Activated CD4-positive, alpha-beta T cell treated with anti-CD3 and anti-CD28 coated beads for 36 hours (primary cell): ENCODE data around the gene RPP25L. TPM values are rescaled to one million over a fixed set of nuclear protein-coding genes. Genes with fewer than 3 reads are reported as not detected.

ENCODE experiments used
- ATAC-seq: fragments of 200-7000 bp; cut with Tn5 transposase; one replicate; pipeline ENCODE4 v1.10.0; 2021; ENCODE audit warnings: mild to moderate bottlenecking, moderate library complexity
- CTCF ChIA-PET: fragments of 350-600 bp; sonication (Branson Sonifier 250); formaldehyde crosslinking; loops from one replicate; lab custom pipeline; 2021; ENCODE audit warnings: antibody characterized with exemption; lab: Charles Lee
- POLR2A ChIA-PET: fragments of 350-600 bp; sonication (Branson Sonifier 250); formaldehyde crosslinking; loops from one replicate; lab custom pipeline; 2021; ENCODE audit warnings: antibody characterized with exemption, inconsistent platforms; lab: Charles Lee
- DNase-seq: peaks from one replicate; pipeline ENCODE4 v3.0.0-alpha.2; 2020
- H3K27ac Mint-ChIP-seq: one replicate; pipeline ENCODE4 v1.8.0; 2021; ENCODE audit warnings: mixed read lengths
- H3K27me3 Mint-ChIP-seq: one replicate; pipeline ENCODE4 v1.8.0; 2021; ENCODE audit warnings: mixed read lengths
- H3K36me3 Mint-ChIP-seq: one replicate; pipeline ENCODE4 v1.8.0; 2021; ENCODE audit warnings: low read depth, mixed read lengths
- H3K4me1 Mint-ChIP-seq: one replicate; pipeline ENCODE4 v1.8.0; 2021; ENCODE audit warnings: mixed read lengths
- H3K4me3 Mint-ChIP-seq: one replicate; pipeline ENCODE4 v1.8.0; 2021; ENCODE audit warnings: mild to moderate bottlenecking, moderate library complexity, mixed read lengths
- H3K9me3 Mint-ChIP-seq: one replicate; pipeline ENCODE4 v1.8.0; 2021; ENCODE audit warnings: low read depth, mixed read lengths
- intact Hi-C, 2 experiments: fragments of 100-400 bp; cut with DNase I in 1 of 2; cut with micrococcal nuclease in 1 of 2; formaldehyde crosslinking; loops; one replicate each; pipeline versions ENCODE4 v1.14.2 to v1.15.1; 2022 to 2024; cut with DNase I, micrococcal nuclease
- total RNA-seq, 2 experiments: library from RNA; stranded (reverse); gene quantifications; one replicate each; pipeline ENCODE4 v1.2.3, GENCODE V29; 2021

RPP25L gene
- total RNA-seq, 2 experiments from 2014 or later: 29.3 to 35.2 TPM

DNA sequence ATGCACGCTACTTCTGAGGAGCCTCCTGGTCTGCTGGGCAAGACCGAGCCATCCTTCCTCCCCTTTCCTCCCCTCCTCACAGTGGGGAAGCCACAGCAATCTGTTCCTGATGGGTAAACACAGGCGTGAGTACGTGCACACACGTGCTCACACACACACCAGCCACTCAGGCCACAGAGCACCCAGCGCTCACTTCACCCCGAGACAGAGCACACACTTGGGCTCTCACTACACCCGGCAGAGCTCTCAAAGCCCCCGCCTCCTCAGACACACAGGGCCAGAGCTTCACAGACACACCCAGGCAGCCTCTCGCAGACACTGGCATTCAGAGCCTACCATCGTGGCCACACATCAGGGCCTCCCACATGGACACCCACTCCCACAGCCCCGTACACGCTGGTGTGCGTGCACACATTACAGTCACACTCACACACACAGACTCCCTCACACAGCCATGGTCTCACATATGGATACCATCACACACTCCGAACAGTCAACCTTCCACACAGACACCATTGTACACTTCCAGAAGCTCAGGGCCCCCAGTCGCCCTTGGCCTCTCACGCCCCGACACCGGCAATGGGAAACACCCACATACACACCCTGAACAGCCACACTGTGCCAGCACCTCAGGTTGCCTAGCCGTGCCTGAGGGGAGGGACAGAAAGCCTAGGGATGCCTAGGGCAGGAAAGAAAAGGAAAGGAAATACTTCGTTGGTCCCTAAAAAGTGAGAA is 35.9 kb downstream of the RPP25L start:
- no peak for DNase-seq
- Mint-ChIP-seq H3K36me3 (no peaks in the 10 kb centered on the region), H3K9me3 (no peaks in the 10 kb centered on the region), H3K4me3 (no peak overlapping the region), H3K27me3 (peaks cover 39% of the 10 kb centered on the region), H3K4me1 (peaks cover 9% of the 10 kb centered on the region), H3K27ac (no peak overlapping the region)
- intact Hi-C loops: no loop called here
- CTCF ChIA-PET: interaction anchor here (0.7 to 1.9 kb wide), 5 partner anchors 23 to 724 kb away, joined by 3 to 4 read pairs (median 4); no protein-coding TSS in a partner anchor
- POLR2A ChIA-PET: interaction anchor here (0.5 kb wide), 1 partner anchor 9 kb away, joined by 3 read pairs; no protein-coding TSS in a partner anchor
- ATAC-seq: no peak

DNA sequence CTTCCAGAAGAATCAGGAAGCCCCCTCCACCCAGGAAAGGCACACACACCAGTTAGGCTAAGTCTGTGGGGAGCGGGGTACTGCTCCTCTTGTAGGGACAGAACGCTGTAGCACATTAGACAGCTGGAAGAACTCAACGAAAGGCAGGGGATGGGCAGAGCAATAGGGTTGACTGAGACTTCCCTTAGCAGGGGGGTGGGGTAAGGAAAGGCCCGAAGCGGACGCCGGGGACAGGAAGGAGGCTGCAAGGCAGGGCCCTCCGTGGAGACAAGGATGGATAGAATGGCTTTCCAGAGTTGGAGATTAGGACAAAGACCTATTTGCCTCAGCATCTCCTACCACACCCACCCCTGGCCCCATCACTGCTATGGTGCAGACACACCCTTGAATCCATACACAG is 36.7 kb downstream of the RPP25L start:
- H3K4me1 Mint-ChIP-seq: peaks cover 9% of the 10 kb centered on the region
- peaks cover 32% of the 10 kb centered on the region for H3K27me3 Mint-ChIP-seq
- DNase-seq (no peak), ATAC-seq (no peak)
- no peaks in the 10 kb centered on the region for H3K9me3 Mint-ChIP-seq
- no peak overlapping the region for H3K4me3 Mint-ChIP-seq
- CTCF ChIA-PET: interaction anchor here (1.1 kb wide), 1 partner anchor 48 kb away, joined by 4 read pairs; no protein-coding TSS in a partner anchor
- POLR2A ChIA-PET: no interaction called here
- H3K27ac Mint-ChIP-seq: no peak overlapping the region
- H3K36me3 Mint-ChIP-seq: no peaks in the 10 kb centered on the region
- intact Hi-C loops: no loop called here

DNA sequence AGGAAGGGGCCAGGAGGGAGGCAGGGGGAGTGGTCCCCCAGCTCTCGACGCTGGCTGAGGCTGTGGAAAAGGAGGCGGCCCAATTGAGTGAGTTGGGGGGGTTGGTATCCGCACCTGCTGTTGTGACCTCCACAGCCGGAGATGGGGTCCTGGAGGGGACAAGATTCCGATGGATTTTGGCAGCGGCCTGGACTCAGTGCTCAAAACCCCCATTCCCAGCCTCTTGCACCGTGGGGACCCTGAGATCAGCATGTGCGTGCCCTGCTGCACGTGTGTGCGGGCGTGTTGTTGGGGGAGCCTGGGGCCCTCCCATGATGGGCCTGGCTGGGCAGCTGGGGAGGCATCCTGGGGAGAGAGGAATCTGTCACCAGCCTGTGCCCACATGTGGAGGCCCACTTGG is 37.3 kb downstream of the RPP25L start:
- ChIA-PET POLR2A (no interaction called here), CTCF (no interaction called here)
- H3K4me3 Mint-ChIP-seq: no peak overlapping the region
- DNase-seq: no peak
- H3K27ac Mint-ChIP-seq: no peak overlapping the region
- peaks cover 30% of the 10 kb centered on the region for H3K27me3 Mint-ChIP-seq
- H3K4me1 Mint-ChIP-seq: peaks cover 9% of the 10 kb centered on the region
- H3K36me3 Mint-ChIP-seq: no peaks in the 10 kb centered on the region
- ATAC-seq: no peak
- H3K9me3 Mint-ChIP-seq: no peaks in the 10 kb centered on the region
- intact Hi-C loops: no loop called here

DNA sequence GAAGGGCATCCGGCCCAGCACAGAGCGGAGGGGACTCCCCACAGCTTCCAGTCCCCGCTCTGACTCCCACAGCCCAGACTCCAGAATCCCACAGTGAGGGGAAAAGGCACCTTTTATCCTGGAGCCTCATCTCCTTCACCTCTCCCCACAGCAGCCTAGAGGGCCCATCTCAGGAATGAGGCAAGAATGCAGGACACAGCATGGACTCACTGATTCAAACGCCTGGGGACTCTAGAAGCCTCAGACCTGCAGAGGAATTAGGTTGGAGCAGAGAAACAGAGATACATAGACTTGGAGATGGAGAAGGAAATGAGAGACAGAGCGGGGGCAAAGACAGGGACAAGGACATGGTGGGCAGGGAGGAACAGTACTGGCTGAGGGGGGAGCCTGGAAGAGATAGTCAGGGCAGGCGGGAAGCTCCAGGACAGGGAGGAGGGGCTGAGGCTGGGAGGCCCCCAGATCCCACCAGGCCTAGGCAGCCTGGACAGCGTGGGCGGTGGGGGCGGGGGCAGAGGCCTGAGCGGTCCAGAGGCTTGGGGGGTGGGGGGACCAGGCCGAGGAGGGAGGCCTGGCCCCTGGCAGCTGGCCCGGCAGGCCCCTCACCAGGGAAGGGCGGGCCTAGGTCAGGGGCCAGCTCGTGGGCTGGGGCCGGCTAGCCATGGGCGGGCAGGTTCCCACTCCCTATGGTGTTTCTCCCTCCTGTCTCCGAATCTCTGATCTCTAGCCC is 38.1 kb downstream of the RPP25L start:
- DNase-seq (no peak), ATAC-seq (no peak)
- no peaks in the 10 kb centered on the region for H3K9me3 Mint-ChIP-seq
- no peak overlapping the region for H3K4me3 Mint-ChIP-seq
- no peak overlapping the region for H3K27ac Mint-ChIP-seq
- POLR2A ChIA-PET: no interaction called here
- CTCF ChIA-PET: no interaction called here
- intact Hi-C loops: no loop called here
- peaks cover 6% of the 10 kb centered on the region for H3K4me1 Mint-ChIP-seq
- peaks cover 23% of the 10 kb centered on the region for H3K27me3 Mint-ChIP-seq
- H3K36me3 Mint-ChIP-seq: no peaks in the 10 kb centered on the region

DNA sequence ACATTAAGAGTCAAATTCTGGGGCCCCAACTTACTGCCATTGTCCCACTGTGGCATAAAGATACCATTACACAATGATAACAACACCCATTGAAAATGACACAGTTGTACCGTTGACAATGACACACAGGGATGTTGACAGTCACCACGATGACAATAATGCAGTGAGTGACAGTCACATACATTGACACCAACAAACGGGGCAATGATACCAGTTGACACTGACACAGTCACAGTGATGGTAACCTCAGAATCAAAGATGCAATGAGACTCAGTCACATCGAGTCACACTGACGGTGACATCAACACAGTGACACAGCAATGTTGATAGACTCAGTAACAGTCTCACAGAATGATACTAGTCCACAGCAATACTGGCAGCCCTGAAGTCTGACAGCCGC is 39.3 kb downstream of the RPP25L start:
- H3K36me3 Mint-ChIP-seq: no peaks in the 10 kb centered on the region
- no peak for DNase-seq
- H3K4me3 Mint-ChIP-seq: no peak overlapping the region
- peaks cover 20% of the 10 kb centered on the region for H3K27me3 Mint-ChIP-seq
- no peak overlapping the region for H3K27ac Mint-ChIP-seq
- CTCF ChIA-PET: no interaction called here
- intact Hi-C loops: no loop called here
- POLR2A ChIA-PET: no interaction called here
- H3K4me1 Mint-ChIP-seq: peaks cover 5% of the 10 kb centered on the region
- H3K9me3 Mint-ChIP-seq: no peaks in the 10 kb centered on the region
- peak; percentile 82 for ATAC-seq

DNA sequence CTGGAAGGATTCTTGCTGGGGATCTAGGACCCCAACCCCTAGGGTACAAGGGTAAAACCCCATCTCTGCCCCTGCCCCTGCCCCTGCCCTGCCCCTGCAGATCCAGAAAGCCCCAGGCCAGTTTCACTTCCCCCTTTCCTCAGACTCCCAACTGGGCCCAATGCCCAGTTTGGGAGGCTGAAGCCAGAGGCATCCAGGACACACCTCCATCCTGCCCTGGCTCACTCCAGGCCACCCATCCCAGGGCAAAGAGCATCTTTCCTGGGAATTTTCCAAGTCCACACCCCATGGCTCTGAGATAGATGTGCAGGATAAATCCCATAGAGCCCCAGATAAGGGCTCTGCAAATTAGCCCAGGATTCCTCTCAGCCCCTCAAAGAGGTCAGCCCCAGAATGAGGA is 39.8 kb downstream of the RPP25L start:
- ChIA-PET POLR2A (no interaction called here), CTCF (interaction anchor here (0.6 kb wide), 1 partner anchor 1090 kb away, joined by 3 read pairs; no protein-coding TSS in a partner anchor)
- H3K9me3 Mint-ChIP-seq: no peaks in the 10 kb centered on the region
- H3K4me3 Mint-ChIP-seq: no peak overlapping the region
- no peaks in the 10 kb centered on the region for H3K36me3 Mint-ChIP-seq
- no peak for ATAC-seq
- peaks cover 17% of the 10 kb centered on the region for H3K27me3 Mint-ChIP-seq
- DNase-seq: no peak
- no peaks in the 10 kb centered on the region for H3K4me1 Mint-ChIP-seq
- H3K27ac Mint-ChIP-seq: no peak overlapping the region
- intact Hi-C loops: no loop called here

DNA sequence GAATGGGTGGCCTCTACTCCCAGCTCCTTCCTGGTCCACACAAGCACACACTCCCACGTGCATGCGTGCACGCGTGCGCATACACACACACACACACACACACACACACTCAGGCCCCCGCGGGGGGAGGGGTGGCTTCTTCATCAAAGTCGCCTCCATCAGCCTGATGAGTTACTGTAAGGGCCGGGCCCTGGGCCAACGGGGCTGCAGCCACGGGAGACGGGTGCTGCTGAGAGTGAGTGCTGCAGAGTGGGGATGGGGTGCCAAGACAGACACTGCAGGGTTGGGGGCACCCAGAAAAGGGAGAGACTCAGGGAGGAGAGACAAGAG is 40.5 kb downstream of the RPP25L start:
- no peak overlapping the region for H3K27ac Mint-ChIP-seq

DNA sequence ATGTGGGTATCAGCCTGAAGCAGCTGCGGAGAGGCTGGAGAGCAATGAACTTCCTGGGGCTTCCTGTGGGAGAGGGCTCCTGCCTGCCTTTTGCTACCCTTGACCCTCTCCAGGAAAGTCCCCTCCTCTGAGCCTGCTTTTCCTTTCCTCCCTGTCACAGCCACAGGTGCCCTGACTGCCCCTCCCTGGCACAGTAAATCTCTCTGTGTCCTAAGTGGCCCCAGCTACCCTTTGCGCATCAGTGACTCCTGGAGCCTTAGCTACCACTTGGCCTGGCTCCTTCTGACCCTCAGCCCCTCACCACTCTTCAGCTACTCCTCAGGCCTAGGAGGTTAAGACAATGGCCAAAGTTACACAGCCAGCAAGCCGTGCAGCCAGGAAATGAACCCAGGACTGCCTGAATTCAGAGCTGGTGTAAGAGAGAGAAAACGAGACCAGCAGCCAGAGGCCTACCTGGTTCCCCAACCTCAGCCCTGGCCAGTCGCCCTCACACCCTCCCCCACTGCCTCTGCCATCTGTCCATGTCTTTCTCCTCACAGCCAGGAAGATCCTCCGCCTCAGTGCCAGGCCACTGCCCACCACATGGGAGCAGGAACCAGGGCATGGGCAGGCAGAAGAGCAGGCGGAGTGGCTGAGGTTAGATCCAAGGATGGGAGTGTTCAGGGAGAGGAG is 41.0 kb downstream of the RPP25L start:
- Mint-ChIP-seq H3K4me3 (no peak overlapping the region), H3K27me3 (peaks cover 16% of the 10 kb centered on the region), H3K4me1 (no peaks in the 10 kb centered on the region), H3K27ac (no peak overlapping the region), H3K9me3 (no peaks in the 10 kb centered on the region), H3K36me3 (no peaks in the 10 kb centered on the region)
- ChIA-PET CTCF (interaction anchor here (0.6 to 1.5 kb wide), 4 partner anchors 21 to 1603 kb away, joined by 3 to 9 read pairs (median 4); no protein-coding TSS in a partner anchor), POLR2A (interaction anchor here (0.6 kb wide), 1 partner anchor 464 kb away, joined by 3 read pairs; no protein-coding TSS in a partner anchor)
- no peak for DNase-seq
- intact Hi-C loops: no loop called here
- no peak for ATAC-seq

More for the DNA sequence above, 40.5 kb downstream of the RPP25L start:
- no peaks in the 10 kb centered on the region for H3K9me3 Mint-ChIP-seq
- no peaks in the 10 kb centered on the region for H3K36me3 Mint-ChIP-seq
- H3K27me3 Mint-ChIP-seq: peaks cover 21% of the 10 kb centered on the region
- H3K4me3 Mint-ChIP-seq: no peak overlapping the region
- intact Hi-C loops: no loop called here
- CTCF ChIA-PET: interaction anchor here (0.6 to 1.5 kb wide), 4 partner anchors 20 to 1603 kb away, joined by 3 to 9 read pairs (median 4); no protein-coding TSS in a partner anchor
- POLR2A ChIA-PET: interaction anchor here (0.6 kb wide), 1 partner anchor 465 kb away, joined by 3 read pairs; no protein-coding TSS in a partner anchor
- ATAC-seq (no peak), DNase-seq (no peak)
- no peaks in the 10 kb centered on the region for H3K4me1 Mint-ChIP-seq

DNA sequence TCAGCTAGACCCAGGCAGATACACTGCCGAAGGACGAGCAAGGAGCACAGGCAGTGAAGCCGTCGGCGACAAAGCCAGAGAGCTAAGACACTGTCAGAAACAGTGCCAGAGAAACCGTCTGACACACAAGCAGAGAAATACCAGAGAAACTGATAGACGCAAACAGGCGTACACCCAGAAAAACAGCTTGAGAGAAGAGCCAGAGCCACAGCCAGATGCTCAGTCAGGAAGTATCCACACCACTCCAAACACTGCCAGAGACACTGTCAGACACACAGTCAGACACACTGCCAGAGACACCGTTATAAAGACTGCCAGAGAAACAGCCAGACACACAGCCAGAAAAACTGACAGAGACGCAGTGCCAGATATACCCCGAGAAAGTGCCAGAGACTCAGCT is 41.5 kb downstream of the RPP25L start:
- no peaks in the 10 kb centered on the region for H3K36me3 Mint-ChIP-seq
- POLR2A ChIA-PET: no interaction called here
- no peaks in the 10 kb centered on the region for H3K4me1 Mint-ChIP-seq
- peaks cover 13% of the 10 kb centered on the region for H3K27me3 Mint-ChIP-seq
- CTCF ChIA-PET: interaction anchor here (0.9 to 1.5 kb wide), 3 partner anchors 21 to 166 kb away, joined by 3 to 9 read pairs (median 5); no protein-coding TSS in a partner anchor
- no peaks in the 10 kb centered on the region for H3K9me3 Mint-ChIP-seq
- no peak overlapping the region for H3K4me3 Mint-ChIP-seq
- DNase-seq (no peak), ATAC-seq (no peak)
- intact Hi-C loops: no loop called here
- no peak overlapping the region for H3K27ac Mint-ChIP-seq

DNA sequence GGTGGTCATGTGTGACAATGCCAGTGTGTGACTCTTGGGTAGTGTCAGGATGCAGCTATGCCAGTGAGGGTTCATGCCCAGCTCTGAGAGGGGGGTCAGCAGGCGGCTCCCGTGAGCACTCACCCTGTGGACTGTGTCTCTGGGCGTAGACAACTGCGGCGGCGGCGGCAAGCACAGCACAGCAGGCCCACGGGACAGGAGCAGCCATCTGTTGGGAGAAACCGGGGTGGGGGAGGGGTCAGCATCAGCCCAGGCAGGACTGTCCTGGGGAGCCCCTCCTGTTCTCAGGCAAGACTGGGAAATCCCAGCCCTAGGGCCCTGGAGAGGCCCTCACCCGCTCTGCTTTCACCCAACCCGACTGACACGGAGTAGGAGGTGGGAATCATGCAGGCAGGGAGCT is 43.1 kb downstream of the RPP25L start:
- H3K27me3 Mint-ChIP-seq: peaks cover 14% of the 10 kb centered on the region
- H3K4me3 Mint-ChIP-seq: no peak overlapping the region
- no peaks in the 10 kb centered on the region for H3K36me3 Mint-ChIP-seq
- intact Hi-C loops: no loop called here
- ATAC-seq (no peak), DNase-seq (no peak)
- ChIA-PET CTCF (interaction anchor here (0.6 to 1.4 kb wide), 2 partner anchors 21 to 68 kb away, joined by 3 to 5 read pairs; no protein-coding TSS in a partner anchor), POLR2A (no interaction called here)
- no peaks in the 10 kb centered on the region for H3K4me1 Mint-ChIP-seq
- no peak overlapping the region for H3K27ac Mint-ChIP-seq
- H3K9me3 Mint-ChIP-seq: no peaks in the 10 kb centered on the region

DNA sequence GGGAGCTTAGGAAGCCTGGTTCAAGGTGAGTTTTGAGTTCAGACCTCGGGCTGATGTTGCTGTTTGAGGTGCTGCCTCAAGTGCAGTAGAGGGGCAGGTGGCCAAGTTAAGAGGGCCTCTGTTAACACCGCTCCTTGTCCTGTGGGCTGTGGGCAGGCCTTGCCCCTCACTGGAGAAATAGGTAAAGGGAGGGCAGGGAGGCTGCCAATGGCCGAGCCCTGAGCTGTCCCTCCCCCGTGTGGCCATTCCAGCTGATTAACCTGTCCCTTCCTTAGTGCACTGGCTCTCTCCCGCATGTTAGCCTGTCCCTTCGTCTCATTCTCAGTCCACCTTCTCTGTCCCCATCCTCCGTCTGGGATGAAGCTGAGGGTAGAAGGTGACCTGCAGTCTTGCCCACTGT is 43.8 kb downstream of the RPP25L start:
- H3K4me1 Mint-ChIP-seq: no peaks in the 10 kb centered on the region
- no peaks in the 10 kb centered on the region for H3K36me3 Mint-ChIP-seq
- POLR2A ChIA-PET: no interaction called here
- no peak overlapping the region for H3K4me3 Mint-ChIP-seq
- H3K27ac Mint-ChIP-seq: no peak overlapping the region
- CTCF ChIA-PET: interaction anchor here (0.6 kb wide), 2 partner anchors 66 to 69 kb away, joined by 3 read pairs; no protein-coding TSS in a partner anchor
- intact Hi-C loops: no loop called here
- ATAC-seq: no peak
- DNase-seq: no peak
- H3K9me3 Mint-ChIP-seq: no peaks in the 10 kb centered on the region
- peaks cover 19% of the 10 kb centered on the region for H3K27me3 Mint-ChIP-seq
